Neural cell (in vitro differentiated cells): ENCODE results near the gene SPOCK1. TPM values are rescaled to one million over a fixed set of nuclear protein-coding genes. Genes with fewer than 3 reads are reported as not detected.
"Not testable (repeated sequence)": the region's sequence is repeated elsewhere in the genome, so short reads cannot be mapped to it uniquely, and the experiment has no call there.

Experiments used
- H2AFZ ChIP-seq: fragments of 200-600, 300-800 bp; sonication (generic), shearing (Covaris generic); 2 replicates; pipeline ENCODE4 v1.6.0; 2014; ENCODE audit warnings: low read depth, mild to moderate bottlenecking, antibody characterized with exemption, low read length, moderate library complexity
- H3F3A ChIP-seq: fragments of 200-600 bp; shearing (Covaris generic); 2 replicates; pipeline ENCODE4 v1.6.1; 2016; ENCODE audit warnings: mild to moderate bottlenecking, moderate library complexity, mixed read lengths, antibody characterized with exemption, low read length; ENCODE audit not compliant: insufficient read depth, poor library complexity, severe bottlenecking
- H3K27ac ChIP-seq: fragments of 200-600, 300-800 bp; sonication (generic), shearing (Covaris generic); 2 replicates; pipeline ENCODE4 v1.5.1; 2014; ENCODE audit warnings: mild to moderate bottlenecking, low read length, moderate library complexity
- H3K27me3 ChIP-seq: fragments of 300-800, 200-600 bp; sonication (generic), shearing (Covaris generic); 2 replicates; pipeline ENCODE4 v1.6.0; 2014; ENCODE audit warnings: mild to moderate bottlenecking, low read depth, low read length, moderate library complexity; ENCODE audit not compliant: insufficient read depth
- H3K36me3 ChIP-seq: fragments of 300-800, 200-600 bp; sonication (generic), shearing (Covaris generic); 2 replicates; pipeline ENCODE4 v1.5.1; 2014; ENCODE audit warnings: mild to moderate bottlenecking, antibody characterized with exemption, low read length, moderate library complexity; ENCODE audit not compliant: insufficient read depth
- H3K4me2 ChIP-seq: fragments of 300-800, 200-600 bp; sonication (generic), shearing (Covaris generic); 2 replicates; pipeline ENCODE4 v1.6.0; 2014; ENCODE audit warnings: mild to moderate bottlenecking, low read length
- H3K4me3 ChIP-seq: fragments of 300-800, 200-600 bp; sonication (generic), shearing (Covaris generic); 2 replicates; pipeline ENCODE4 v1.5.1; 2014; ENCODE audit warnings: mild to moderate bottlenecking, low read length, moderate library complexity
- H3K79me2 ChIP-seq: fragments of 200-600 bp; shearing (Covaris generic); replicated peaks from 2 replicates; pipeline ENCODE4 v1.6.0; 2014; ENCODE audit warnings: mild to moderate bottlenecking, low read length, moderate library complexity; ENCODE audit not compliant: insufficient read depth
- H3K9ac ChIP-seq: fragments of 300-800, 200-600 bp; sonication (generic), shearing (Covaris generic); 2 replicates; pipeline ENCODE4 v1.6.1; 2016; ENCODE audit warnings: mild to moderate bottlenecking, low read length, mixed read lengths
- H3K9me2 ChIP-seq: fragments of 200-600 bp; shearing (Covaris generic); 2 replicates; pipeline ENCODE4 v1.6.1; 2016; ENCODE audit warnings: mild to moderate bottlenecking, low read length, mixed read lengths; ENCODE audit not compliant: insufficient read depth
- H3K9me3 ChIP-seq: fragments of 200-600, 300-800 bp; sonication (generic), shearing (Covaris generic); 2 replicates; pipeline ENCODE4 v1.6.1; 2016; ENCODE audit warnings: mild to moderate bottlenecking, mixed run types, low read length, moderate library complexity, mixed read lengths
- H4K20me1 ChIP-seq: fragments of 200-600 bp; shearing (Covaris generic); 2 replicates; pipeline ENCODE4 v1.6.1; 2016; ENCODE audit warnings: mild to moderate bottlenecking, mixed run types; ENCODE audit not compliant: insufficient read depth
- EP300 ChIP-seq: fragments of 450-650 bp; conservative IDR thresholded peaks from 2 replicates; pipeline ENCODE4 v1.6.1; 2014; ENCODE audit warnings: antibody characterized with exemption, mild to moderate bottlenecking, moderate library complexity; ENCODE audit not compliant: poor library complexity, severe bottlenecking
- EZH2 ChIP-seq: fragments of 200-600, 300-800 bp; shearing (Covaris generic), sonication (generic); IDR thresholded peaks from 2 replicates; pipeline ENCODE4 v1.6.1; 2014; ENCODE audit warnings: antibody characterized with exemption, low read length, borderline replicate concordance, mild to moderate bottlenecking; ENCODE audit not compliant: insufficient read depth, poor library complexity, severe bottlenecking
- MXI1 ChIP-seq: fragments of 450-650 bp; conservative IDR thresholded peaks from 2 replicates; pipeline ENCODE4 v1.6.1; 2014; ENCODE audit warnings: antibody characterized with exemption, mild to moderate bottlenecking; ENCODE audit not compliant: poor library complexity, severe bottlenecking
- POLR2AphosphoS5 ChIP-seq: IDR thresholded peaks from 2 replicates; pipeline ENCODE4 v1.6.1; 2012
- RAD21 ChIP-seq: fragments of 450-650 bp; conservative IDR thresholded peaks from 2 replicates; pipeline ENCODE4 v1.6.1; 2014; ENCODE audit warnings: antibody characterized with exemption, mild to moderate bottlenecking, moderate library complexity
- SMC3 ChIP-seq: fragments of 450-650 bp; conservative IDR thresholded peaks from 2 replicates; pipeline ENCODE4 v1.6.1; 2014; ENCODE audit warnings: antibody characterized with exemption, mild to moderate bottlenecking, moderate library complexity; ENCODE audit not compliant: poor library complexity
- TAF1 ChIP-seq: IDR thresholded peaks from 2 replicates; pipeline ENCODE4 v1.6.1; 2012; ENCODE audit warnings: low read depth
- polyA plus RNA-seq: library from polyadenylated mRNA; depleted of rRNA; stranded (reverse); fragments of >200 nt; gene quantifications from 2 replicates; pipeline ENCODE4 v1.2.3, GENCODE V29; 2014
- TF ChIP-seq, protein P1 (sequence below): fragments of 450-650 bp; IDR thresholded peaks from 2 replicates; pipeline ENCODE4 v1.5.1; 2014; ENCODE audit warnings: antibody characterized with exemption, mild to moderate bottlenecking, moderate library complexity; ENCODE audit not compliant: poor library complexity, severe bottlenecking
- TF ChIP-seq, protein P2 (sequence below): IDR thresholded peaks from 2 replicates; pipeline ENCODE4 v1.6.1; 2012; ENCODE audit warnings: borderline replicate concordance

Gene SPOCK1
- polyA plus RNA-seq, 1 donor from 2014 or later, result 33.6 TPM

DNA sequence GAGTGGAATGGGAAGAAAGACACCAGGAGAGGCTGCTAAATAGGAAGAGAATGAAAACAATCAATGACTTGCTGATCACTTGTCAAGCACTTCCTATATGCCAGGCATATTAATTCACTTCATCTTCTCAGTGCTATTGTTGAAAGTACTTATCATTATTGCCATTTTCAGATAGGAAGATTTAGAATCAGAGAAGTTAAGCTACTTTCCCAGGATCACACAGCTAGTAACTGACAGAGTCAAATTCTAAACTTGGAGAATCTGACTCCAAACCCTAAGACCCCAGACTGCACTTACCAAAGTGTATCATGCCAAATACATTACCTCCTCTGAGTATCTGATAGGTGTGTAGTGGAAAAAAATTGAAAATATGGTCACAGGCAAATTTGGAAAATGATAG, 236.3 kb downstream of the SPOCK1 start:
- no peaks in the 10 kb centered on the region for H3K9me2 ChIP-seq
- no peak overlapping the region for H3K27ac ChIP-seq
- H3K79me2 ChIP-seq, result no peaks in the 10 kb centered on the region
- no peaks in the 10 kb centered on the region for H3K9me3 ChIP-seq
- no peak overlapping the region for H2AFZ ChIP-seq
- no peak overlapping the region for H3K9ac ChIP-seq
- TF ChIP-seq EP300 (no peak), MXI1 (no peak), SMC3 (no peak), EZH2 (no peak), RAD21 (no peak), TAF1 (no peak), POLR2AphosphoS5 (no peak)
- TF ChIP-seq, protein P1, sequence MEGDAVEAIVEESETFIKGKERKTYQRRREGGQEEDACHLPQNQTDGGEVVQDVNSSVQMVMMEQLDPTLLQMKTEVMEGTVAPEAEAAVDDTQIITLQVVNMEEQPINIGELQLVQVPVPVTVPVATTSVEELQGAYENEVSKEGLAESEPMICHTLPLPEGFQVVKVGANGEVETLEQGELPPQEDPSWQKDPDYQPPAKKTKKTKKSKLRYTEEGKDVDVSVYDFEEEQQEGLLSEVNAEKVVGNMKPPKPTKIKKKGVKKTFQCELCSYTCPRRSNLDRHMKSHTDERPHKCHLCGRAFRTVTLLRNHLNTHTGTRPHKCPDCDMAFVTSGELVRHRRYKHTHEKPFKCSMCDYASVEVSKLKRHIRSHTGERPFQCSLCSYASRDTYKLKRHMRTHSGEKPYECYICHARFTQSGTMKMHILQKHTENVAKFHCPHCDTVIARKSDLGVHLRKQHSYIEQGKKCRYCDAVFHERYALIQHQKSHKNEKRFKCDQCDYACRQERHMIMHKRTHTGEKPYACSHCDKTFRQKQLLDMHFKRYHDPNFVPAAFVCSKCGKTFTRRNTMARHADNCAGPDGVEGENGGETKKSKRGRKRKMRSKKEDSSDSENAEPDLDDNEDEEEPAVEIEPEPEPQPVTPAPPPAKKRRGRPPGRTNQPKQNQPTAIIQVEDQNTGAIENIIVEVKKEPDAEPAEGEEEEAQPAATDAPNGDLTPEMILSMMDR, result no peak
- TF ChIP-seq, protein P2, sequence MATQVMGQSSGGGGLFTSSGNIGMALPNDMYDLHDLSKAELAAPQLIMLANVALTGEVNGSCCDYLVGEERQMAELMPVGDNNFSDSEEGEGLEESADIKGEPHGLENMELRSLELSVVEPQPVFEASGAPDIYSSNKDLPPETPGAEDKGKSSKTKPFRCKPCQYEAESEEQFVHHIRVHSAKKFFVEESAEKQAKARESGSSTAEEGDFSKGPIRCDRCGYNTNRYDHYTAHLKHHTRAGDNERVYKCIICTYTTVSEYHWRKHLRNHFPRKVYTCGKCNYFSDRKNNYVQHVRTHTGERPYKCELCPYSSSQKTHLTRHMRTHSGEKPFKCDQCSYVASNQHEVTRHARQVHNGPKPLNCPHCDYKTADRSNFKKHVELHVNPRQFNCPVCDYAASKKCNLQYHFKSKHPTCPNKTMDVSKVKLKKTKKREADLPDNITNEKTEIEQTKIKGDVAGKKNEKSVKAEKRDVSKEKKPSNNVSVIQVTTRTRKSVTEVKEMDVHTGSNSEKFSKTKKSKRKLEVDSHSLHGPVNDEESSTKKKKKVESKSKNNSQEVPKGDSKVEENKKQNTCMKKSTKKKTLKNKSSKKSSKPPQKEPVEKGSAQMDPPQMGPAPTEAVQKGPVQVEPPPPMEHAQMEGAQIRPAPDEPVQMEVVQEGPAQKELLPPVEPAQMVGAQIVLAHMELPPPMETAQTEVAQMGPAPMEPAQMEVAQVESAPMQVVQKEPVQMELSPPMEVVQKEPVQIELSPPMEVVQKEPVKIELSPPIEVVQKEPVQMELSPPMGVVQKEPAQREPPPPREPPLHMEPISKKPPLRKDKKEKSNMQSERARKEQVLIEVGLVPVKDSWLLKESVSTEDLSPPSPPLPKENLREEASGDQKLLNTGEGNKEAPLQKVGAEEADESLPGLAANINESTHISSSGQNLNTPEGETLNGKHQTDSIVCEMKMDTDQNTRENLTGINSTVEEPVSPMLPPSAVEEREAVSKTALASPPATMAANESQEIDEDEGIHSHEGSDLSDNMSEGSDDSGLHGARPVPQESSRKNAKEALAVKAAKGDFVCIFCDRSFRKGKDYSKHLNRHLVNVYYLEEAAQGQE, result no peak
- no peak overlapping the region for H3K4me2 ChIP-seq
- no peak overlapping the region for H3K4me3 ChIP-seq
- no peaks in the 10 kb centered on the region for H3K27me3 ChIP-seq
- no peaks in the 10 kb centered on the region for H3K36me3 ChIP-seq
- no peaks in the 10 kb centered on the region for H3F3A ChIP-seq
- no peaks in the 10 kb centered on the region for H4K20me1 ChIP-seq

DNA sequence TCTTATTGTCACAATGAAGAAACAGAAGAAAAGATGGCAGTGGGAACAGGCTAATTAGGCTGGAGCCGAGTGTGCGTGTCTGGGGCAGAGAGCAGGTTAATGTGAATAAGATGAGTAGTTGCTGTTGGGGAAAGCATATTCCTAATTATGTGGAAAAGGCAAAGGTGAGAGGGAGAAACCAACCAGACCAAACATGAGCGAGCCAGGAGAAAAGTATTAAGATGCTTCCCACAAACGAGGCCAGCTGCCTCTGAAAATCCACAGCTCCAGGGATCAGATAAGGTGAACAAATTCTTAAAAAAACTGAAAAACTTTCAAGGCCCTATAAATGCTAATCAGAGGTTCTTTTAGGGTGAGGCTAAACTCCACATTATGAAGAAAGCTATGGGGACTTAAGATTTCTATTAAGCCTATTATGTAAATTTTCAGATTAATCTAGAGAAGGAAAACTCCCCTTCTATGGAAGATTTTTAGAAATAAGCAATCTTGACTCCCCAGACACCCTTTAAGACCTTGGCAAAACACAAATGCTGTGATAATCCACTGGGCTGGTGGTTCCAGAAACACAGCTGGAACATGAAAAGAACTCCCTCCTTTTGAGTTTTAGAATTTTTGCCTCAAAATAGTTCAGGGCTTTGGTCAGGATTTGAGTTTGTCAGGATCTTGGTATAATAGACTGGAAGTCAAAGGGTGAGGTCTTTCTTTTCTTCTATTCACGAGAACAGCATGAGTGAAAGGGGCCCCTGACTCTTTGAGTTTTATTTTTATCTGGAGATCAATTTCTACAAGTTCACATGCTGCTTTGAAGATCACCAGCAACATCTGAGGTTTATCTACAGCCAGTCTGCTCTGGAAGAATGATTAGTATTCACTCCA, 238.1 kb downstream of the SPOCK1 start:
- Histone ChIP-seq H3K9me2 (no peaks in the 10 kb centered on the region), H3K4me3 (no peak overlapping the region), H3K27ac (no peak overlapping the region), H3K36me3 (no peaks in the 10 kb centered on the region), H3K27me3 (no peaks in the 10 kb centered on the region), H3K4me2 (no peak overlapping the region), H3K79me2 (no peaks in the 10 kb centered on the region), H2AFZ (no peak overlapping the region), H3K9ac (no peak overlapping the region), H3K9me3 (no peaks in the 10 kb centered on the region), H4K20me1 (no peaks in the 10 kb centered on the region), H3F3A (no peaks in the 10 kb centered on the region)
- TF ChIP-seq POLR2AphosphoS5, result no peak
- no peak for TF ChIP-seq MXI1
- TF ChIP-seq, protein P2, result no peak

DNA sequence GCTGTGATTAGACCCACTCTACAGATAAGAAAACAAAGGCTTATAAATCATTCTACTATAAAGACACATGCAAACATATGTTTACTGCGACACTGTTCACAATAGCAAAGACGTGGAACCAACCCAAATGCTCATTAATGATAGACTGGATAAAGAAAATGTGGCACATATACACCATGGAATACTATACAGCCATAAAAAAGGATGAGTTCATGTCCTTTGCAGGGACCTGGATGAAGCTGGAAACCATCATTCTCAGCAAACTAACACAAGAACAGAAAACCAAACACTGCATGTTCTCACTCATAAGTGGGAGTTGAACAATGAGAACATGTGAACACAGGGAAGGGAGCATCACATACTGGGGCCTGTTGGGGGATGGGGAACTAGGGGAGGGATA, 240.0 kb downstream of the SPOCK1 start:
- not testable (repeated sequence) for H2AFZ ChIP-seq, H4K20me1 ChIP-seq, H3K27me3 ChIP-seq, H3K4me2 ChIP-seq, H3K9me2 ChIP-seq, H3K27ac ChIP-seq, H3F3A ChIP-seq, H3K79me2 ChIP-seq, H3K9ac ChIP-seq, H3K36me3 ChIP-seq, H3K4me3 ChIP-seq, H3K9me3 ChIP-seq
